OCI-LY7 (cell line): ENCODE results near the gene CRTAC1.

Experiments used
- CTCF ChIP-seq: fragments of 200-600 bp; sonication (generic); conservative IDR thresholded peaks from 2 replicates; pipeline ENCODE4 v1.5.1; 2014; ENCODE audit warnings: mild to moderate bottlenecking, antibody characterized with exemption, low read length, moderate library complexity, mixed read lengths
- EZH2phosphoT487 ChIP-seq: fragments of 200-600 bp; sonication (generic); IDR thresholded peaks from 2 replicates; pipeline ENCODE4 v1.6.1; 2018; ENCODE audit warnings: low read depth, borderline replicate concordance, mild to moderate bottlenecking, mixed run types, antibody characterized with exemption, low read length, moderate library complexity, mixed read lengths

- TF ChIP-seq CTCF = no peak
- no peak for TF ChIP-seq EZH2phosphoT487
Observed at GRCh38 chr10:98067165-98067564, 36.7 kb upstream of the CRTAC1 start.
